Sigmoid colon (tissue), 7 donors: Measurements from ENCODE around the gene KCND1. TPM values are rescaled to one million over a fixed set of nuclear protein-coding genes. Genes with fewer than 3 reads are reported as not detected.

Source experiments
- DNase-seq: peaks from one replicate; pipeline ENCODE4 v3.0.0-alpha.2; 2019
- H3K27ac ChIP-seq, 4 donors: fragments of 200-600 bp; sonication (generic); one replicate each; pipeline ENCODE4 v1.5.1; 2016 to 2019; ENCODE audit warnings: mild to moderate bottlenecking in 1 of 4
- H3K27me3 ChIP-seq, 3 donors: fragments of 200-600 bp; sonication (generic); one replicate each; pipeline ENCODE4 v1.5.1; 2019; ENCODE audit warnings: mild to moderate bottlenecking in 1 of 3
- H3K36me3 ChIP-seq, 4 donors: fragments of 200-600 bp; sonication (generic); one replicate each; pipeline ENCODE4 v1.5.1; 2016 to 2019
- H3K4me1 ChIP-seq, 4 donors: fragments of 200-600 bp; sonication (generic); one replicate each; pipeline ENCODE4 v1.5.1; 2017 to 2019
- H3K4me3 ChIP-seq, 4 donors: fragments of 200-600 bp; sonication (generic); one replicate each; pipeline ENCODE4 v1.5.1; 2017 to 2019; ENCODE audit warnings: mild to moderate bottlenecking in 2 of 4, moderate library complexity in 1 of 4
- H3K9me3 ChIP-seq, 4 donors: fragments of 200-600 bp in 3 of 4; sonication (generic) in 3 of 4; one replicate each; pipeline versions ENCODE4 v1.5.1 to v1.6.1; 2013 to 2019
- EP300 ChIP-seq, 4 donors: sonication (generic); formaldehyde crosslinking; IDR thresholded peaks; one replicate each; pipeline ENCODE4 v1.6.1; 2017; ENCODE audit warnings: antibody characterized with exemption in 4 of 4
- POLR2A ChIP-seq, 2 donors: fragments of 450-650 bp; IDR thresholded peaks; one replicate each; pipeline ENCODE4 v1.6.1; 2016; ENCODE audit warnings: antibody characterized with exemption in 2 of 2, mild to moderate bottlenecking in 2 of 2, moderate library complexity in 2 of 2
- POLR2AphosphoS5 ChIP-seq, 4 donors: sonication (generic); formaldehyde crosslinking; IDR thresholded peaks; one replicate each; pipeline ENCODE4 v1.6.1; 2017; ENCODE audit warnings: antibody characterized with exemption in 4 of 4
- WGBS, 2 donors: extraction: QIAGEN DNeasy Blood & Tissue Kit; methylation state at CpG; one replicate each; pipeline ENCODE4 v1.1.7; 2013; 5-methylcytosine and 5-hydroxymethylcytosine counted together
- intact Hi-C: fragments of 100-400 bp; cut with DNase I; formaldehyde crosslinking; loops from one replicate; pipeline ENCODE4 v1.15.1; 2023
- polyA plus RNA-seq, 3 donors: library from polyadenylated mRNA; stranded (reverse); fragments of 200-250 nt; gene quantifications; one replicate each; pipeline ENCODE4 v1.2.3, GENCODE V29; 2013
- total RNA-seq, 4 donors: library from RNA; depleted of rRNA; stranded (reverse); fragments of >200 nt; gene quantifications; one replicate each; pipeline ENCODE4 v1.1.0, GENCODE V29; 2016
- TF ChIP-seq, protein P1 (sequence below), 4 experiments: fragments of 450-650 bp in 3 of 4; fragments of 200-600 bp in 1 of 4; IDR thresholded peaks; one replicate each; pipeline ENCODE4 v1.5.1; 2016 to 2019; ENCODE audit warnings: antibody characterized with exemption in 4 of 4, mild to moderate bottlenecking in 3 of 4, moderate library complexity in 2 of 4
- donor health status: healthy with polysubstance abuse.
- donor health status: Bipolar disorder and iron deficiency.
- donor health status: healthy.

Gene KCND1
- total and polyA plus RNA-seq, 7 donors: 0.95 to 2.5 (median 1.4) TPM; not detected in 2

GRCh38 chrX:48997865-48998264 lies 26.2 kb upstream of the KCND1 start:
- intact Hi-C loops: no loop called here
- Histone ChIP-seq H3K4me1 (peaks cover 0 to 9% (median 6%) of the 10 kb centered on the region in 4 donors), H3K36me3 (peaks cover 0 to 15% (median 4%) of the 10 kb centered on the region in 4 donors), H3K27me3 (no peaks in the 10 kb centered on the region), H3K4me3 (no peak overlapping the region), H3K9me3 (no peaks in the 10 kb centered on the region), H3K27ac (no peak overlapping the region)
- 88% methylated on average over 1 of the region's 1 CpG for WGBS, 2 donors
- no peak for DNase-seq
- TF ChIP-seq, protein P1, sequence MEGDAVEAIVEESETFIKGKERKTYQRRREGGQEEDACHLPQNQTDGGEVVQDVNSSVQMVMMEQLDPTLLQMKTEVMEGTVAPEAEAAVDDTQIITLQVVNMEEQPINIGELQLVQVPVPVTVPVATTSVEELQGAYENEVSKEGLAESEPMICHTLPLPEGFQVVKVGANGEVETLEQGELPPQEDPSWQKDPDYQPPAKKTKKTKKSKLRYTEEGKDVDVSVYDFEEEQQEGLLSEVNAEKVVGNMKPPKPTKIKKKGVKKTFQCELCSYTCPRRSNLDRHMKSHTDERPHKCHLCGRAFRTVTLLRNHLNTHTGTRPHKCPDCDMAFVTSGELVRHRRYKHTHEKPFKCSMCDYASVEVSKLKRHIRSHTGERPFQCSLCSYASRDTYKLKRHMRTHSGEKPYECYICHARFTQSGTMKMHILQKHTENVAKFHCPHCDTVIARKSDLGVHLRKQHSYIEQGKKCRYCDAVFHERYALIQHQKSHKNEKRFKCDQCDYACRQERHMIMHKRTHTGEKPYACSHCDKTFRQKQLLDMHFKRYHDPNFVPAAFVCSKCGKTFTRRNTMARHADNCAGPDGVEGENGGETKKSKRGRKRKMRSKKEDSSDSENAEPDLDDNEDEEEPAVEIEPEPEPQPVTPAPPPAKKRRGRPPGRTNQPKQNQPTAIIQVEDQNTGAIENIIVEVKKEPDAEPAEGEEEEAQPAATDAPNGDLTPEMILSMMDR (IDR thresholded peaks at IDR 0.05): no peak
- TF ChIP-seq EP300 (IDR thresholded peaks at IDR 0.05) (no peak), POLR2AphosphoS5 (IDR thresholded peaks at IDR 0.05) (no peak), POLR2A (IDR thresholded peaks at IDR 0.05) (no peak)

GRCh38 chrX:48997455-48997854 lies 25.8 kb upstream of the KCND1 start:
- Histone ChIP-seq H3K27ac (no peak overlapping the region), H3K36me3 (peaks cover 0 to 18% (median 4%) of the 10 kb centered on the region in 4 donors), H3K4me3 (no peak overlapping the region), H3K4me1 (peaks cover 0 to 9% (median 6%) of the 10 kb centered on the region in 4 donors), H3K9me3 (no peaks in the 10 kb centered on the region), H3K27me3 (no peaks in the 10 kb centered on the region)
- TF ChIP-seq EP300 (IDR thresholded peaks at IDR 0.05) (no peak), POLR2AphosphoS5 (IDR thresholded peaks at IDR 0.05) (no peak), POLR2A (IDR thresholded peaks at IDR 0.05) (no peak)
- TF ChIP-seq, protein P1 (IDR thresholded peaks at IDR 0.05): no peak
- DNase-seq: no peak
- intact Hi-C loops: no loop called here
- 95 to 96% methylated on average over 3 of the region's 3 CpGs for WGBS, 2 donors

- Histone ChIP-seq H3K4me1 (peaks cover 0 to 9% (median 6%) of the 10 kb centered on the region in 4 donors), H3K9me3 (no peaks in the 10 kb centered on the region), H3K36me3 (peaks cover 0 to 18% (median 4%) of the 10 kb centered on the region in 4 donors), H3K27ac (no peak overlapping the region), H3K27me3 (no peaks in the 10 kb centered on the region), H3K4me3 (no peak overlapping the region)
- DNase-seq: no peak
- TF ChIP-seq POLR2A (IDR thresholded peaks at IDR 0.05): no peak
- TF ChIP-seq, protein P1 (IDR thresholded peaks at IDR 0.05): no peak
- intact Hi-C loops: no loop called here
- 82 to 94% methylated on average over 6 of the region's 6 CpGs for WGBS, 2 donors
Observed at GRCh38 chrX:48996969-48997368, 25.3 kb upstream of the KCND1 start.

- Histone ChIP-seq H3K4me1 (no peaks in the 10 kb centered on the region), H3K36me3 (peaks cover 0 to 38% (median 4%) of the 10 kb centered on the region in 4 donors), H3K9me3 (no peaks in the 10 kb centered on the region), H3K27me3 (no peaks in the 10 kb centered on the region), H3K4me3 (no peak overlapping the region), H3K27ac (no peak overlapping the region)
- intact Hi-C loops: no loop called here
- DNase-seq: peak; percentile 2
- no peak for TF ChIP-seq EP300 (IDR thresholded peaks at IDR 0.05)
- TF ChIP-seq, protein P1 (IDR thresholded peaks at IDR 0.05): no peak
- no peak for TF ChIP-seq POLR2AphosphoS5 (IDR thresholded peaks at IDR 0.05)
- no peak for TF ChIP-seq POLR2A (IDR thresholded peaks at IDR 0.05)
Observed at GRCh38 chrX:48992341-48992740, 20.7 kb upstream of the KCND1 start.

DNA sequence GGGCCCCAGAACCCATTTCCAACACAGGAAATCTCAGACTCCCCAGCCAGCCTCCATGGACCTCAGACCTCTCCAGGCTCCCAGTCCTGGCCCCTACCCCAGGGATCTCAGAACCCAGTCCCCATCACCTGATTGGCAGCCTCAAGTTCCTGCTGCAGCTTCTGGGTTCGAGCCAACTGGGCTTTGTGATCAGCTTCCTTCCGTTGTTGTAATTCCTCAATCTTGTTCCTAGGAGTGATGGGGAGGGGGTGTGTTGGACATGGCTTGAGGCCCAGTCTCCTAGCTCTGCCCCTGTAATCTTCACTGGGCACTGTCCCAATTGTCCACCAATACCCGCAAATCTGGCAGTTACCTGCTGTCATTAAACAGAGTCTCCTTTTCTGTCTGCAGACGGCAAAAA lies 17.8 kb upstream of the KCND1 start:
- H3K9me3 ChIP-seq: no peaks in the 10 kb centered on the region
- no peak overlapping the region for H3K4me3 ChIP-seq
- H3K4me1 ChIP-seq: no peaks in the 10 kb centered on the region
- 84 to 85% methylated on average over 4 of the region's 4 CpGs for WGBS, 2 donors
- H3K27me3 ChIP-seq: no peaks in the 10 kb centered on the region
- no peak overlapping the region for H3K27ac ChIP-seq
- TF ChIP-seq EP300 (IDR thresholded peaks at IDR 0.05) (no peak), POLR2AphosphoS5 (IDR thresholded peaks at IDR 0.05) (no peak), POLR2A (IDR thresholded peaks at IDR 0.05) (no peak)
- TF ChIP-seq, protein P1 (IDR thresholded peaks at IDR 0.05): no peak
- peak; percentile 54 for DNase-seq
- H3K36me3 ChIP-seq: peaks cover 0 to 47% (median 2%) of the 10 kb centered on the region in 4 donors
- intact Hi-C loops: no loop called here
